ENCODE data around the gene DIRAS1.

- TF ChIP-seq, protein P1, sequence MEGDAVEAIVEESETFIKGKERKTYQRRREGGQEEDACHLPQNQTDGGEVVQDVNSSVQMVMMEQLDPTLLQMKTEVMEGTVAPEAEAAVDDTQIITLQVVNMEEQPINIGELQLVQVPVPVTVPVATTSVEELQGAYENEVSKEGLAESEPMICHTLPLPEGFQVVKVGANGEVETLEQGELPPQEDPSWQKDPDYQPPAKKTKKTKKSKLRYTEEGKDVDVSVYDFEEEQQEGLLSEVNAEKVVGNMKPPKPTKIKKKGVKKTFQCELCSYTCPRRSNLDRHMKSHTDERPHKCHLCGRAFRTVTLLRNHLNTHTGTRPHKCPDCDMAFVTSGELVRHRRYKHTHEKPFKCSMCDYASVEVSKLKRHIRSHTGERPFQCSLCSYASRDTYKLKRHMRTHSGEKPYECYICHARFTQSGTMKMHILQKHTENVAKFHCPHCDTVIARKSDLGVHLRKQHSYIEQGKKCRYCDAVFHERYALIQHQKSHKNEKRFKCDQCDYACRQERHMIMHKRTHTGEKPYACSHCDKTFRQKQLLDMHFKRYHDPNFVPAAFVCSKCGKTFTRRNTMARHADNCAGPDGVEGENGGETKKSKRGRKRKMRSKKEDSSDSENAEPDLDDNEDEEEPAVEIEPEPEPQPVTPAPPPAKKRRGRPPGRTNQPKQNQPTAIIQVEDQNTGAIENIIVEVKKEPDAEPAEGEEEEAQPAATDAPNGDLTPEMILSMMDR (IDR thresholded peaks at IDR 0.05; ENCODE audit: insufficient read depth, low read length) = no peak
- no peak for TF ChIP-seq SPI1 (IDR thresholded peaks at IDR 0.05; ENCODE audit: borderline replicate concordance, low read depth)
These were observed 15.5 kb upstream of the DIRAS1 start for GRCh38 chr19:2736550-2737190.

All from HL-60 (cell line).